Measurements from ENCODE around the gene PTPRM.

DNA sequence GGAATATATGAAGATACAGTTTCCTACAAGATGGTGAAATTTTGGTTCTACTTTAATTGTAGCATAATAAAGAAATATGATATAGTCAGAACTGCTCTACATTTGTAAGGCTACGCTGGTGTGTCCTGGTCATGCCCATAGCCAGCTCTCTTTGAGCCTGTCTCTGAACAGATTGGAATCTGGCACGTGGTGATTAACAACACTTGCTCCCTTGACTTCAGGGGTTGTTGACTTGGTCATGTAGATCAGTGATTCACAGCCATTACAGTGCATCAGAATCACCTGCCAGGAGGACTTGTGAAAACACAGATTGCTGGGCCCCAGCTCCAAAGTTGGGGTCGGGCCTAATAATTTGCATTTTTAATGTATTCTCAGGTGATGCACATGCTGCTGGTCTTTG lies 80.4 kb downstream of the PTPRM start:
- TF ChIP-seq ZNF169 (tag by site-specific recombination; IDR thresholded peaks at IDR 0.05) (no peak), MZF1 (tag by site-specific recombination; IDR thresholded peaks at IDR 0.05; ENCODE audit: borderline replicate concordance) (no peak), ZNF670 (tag by site-specific recombination; IDR thresholded peaks at IDR 0.05; ENCODE audit: low read depth) (no peak), ZNF701 (tag by site-specific recombination; IDR thresholded peaks at IDR 0.05) (no peak), ZFP69B (tag by site-specific recombination; IDR thresholded peaks at IDR 0.05) (no peak), ZFP41 (tag by site-specific recombination; IDR thresholded peaks at IDR 0.05; ENCODE audit: borderline replicate concordance) (no peak), ZNF423 (tag by site-specific recombination; IDR thresholded peaks at IDR 0.05) (no peak), RBAK (tag by site-specific recombination; IDR thresholded peaks at IDR 0.05) (no peak), REPIN1 (tag by site-specific recombination; IDR thresholded peaks at IDR 0.05; ENCODE audit: low read depth) (no peak)
- TF ChIP-seq, protein P1, sequence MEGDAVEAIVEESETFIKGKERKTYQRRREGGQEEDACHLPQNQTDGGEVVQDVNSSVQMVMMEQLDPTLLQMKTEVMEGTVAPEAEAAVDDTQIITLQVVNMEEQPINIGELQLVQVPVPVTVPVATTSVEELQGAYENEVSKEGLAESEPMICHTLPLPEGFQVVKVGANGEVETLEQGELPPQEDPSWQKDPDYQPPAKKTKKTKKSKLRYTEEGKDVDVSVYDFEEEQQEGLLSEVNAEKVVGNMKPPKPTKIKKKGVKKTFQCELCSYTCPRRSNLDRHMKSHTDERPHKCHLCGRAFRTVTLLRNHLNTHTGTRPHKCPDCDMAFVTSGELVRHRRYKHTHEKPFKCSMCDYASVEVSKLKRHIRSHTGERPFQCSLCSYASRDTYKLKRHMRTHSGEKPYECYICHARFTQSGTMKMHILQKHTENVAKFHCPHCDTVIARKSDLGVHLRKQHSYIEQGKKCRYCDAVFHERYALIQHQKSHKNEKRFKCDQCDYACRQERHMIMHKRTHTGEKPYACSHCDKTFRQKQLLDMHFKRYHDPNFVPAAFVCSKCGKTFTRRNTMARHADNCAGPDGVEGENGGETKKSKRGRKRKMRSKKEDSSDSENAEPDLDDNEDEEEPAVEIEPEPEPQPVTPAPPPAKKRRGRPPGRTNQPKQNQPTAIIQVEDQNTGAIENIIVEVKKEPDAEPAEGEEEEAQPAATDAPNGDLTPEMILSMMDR (tag by site-specific recombination; IDR thresholded peaks at IDR 0.05) = no peak
- TF ChIP-seq, protein P2, sequence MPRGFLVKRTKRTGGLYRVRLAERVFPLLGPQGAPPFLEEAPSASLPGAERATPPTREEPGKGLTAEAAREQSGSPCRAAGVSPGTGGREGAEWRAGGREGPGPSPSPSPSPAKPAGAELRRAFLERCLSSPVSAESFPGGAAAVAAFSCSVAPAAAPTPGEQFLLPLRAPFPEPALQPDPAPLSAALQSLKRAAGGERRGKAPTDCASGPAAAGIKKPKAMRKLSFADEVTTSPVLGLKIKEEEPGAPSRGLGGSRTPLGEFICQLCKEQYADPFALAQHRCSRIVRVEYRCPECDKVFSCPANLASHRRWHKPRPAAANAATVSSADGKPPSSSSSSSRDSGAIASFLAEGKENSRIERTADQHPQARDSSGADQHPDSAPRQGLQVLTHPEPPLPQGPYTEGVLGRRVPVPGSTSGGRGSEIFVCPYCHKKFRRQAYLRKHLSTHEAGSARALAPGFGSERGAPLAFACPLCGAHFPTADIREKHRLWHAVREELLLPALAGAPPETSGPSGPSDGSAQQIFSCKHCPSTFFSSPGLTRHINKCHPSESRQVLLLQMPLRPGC (tag by site-specific recombination; IDR thresholded peaks at IDR 0.05) = no peak
- TF ChIP-seq, protein P3, sequence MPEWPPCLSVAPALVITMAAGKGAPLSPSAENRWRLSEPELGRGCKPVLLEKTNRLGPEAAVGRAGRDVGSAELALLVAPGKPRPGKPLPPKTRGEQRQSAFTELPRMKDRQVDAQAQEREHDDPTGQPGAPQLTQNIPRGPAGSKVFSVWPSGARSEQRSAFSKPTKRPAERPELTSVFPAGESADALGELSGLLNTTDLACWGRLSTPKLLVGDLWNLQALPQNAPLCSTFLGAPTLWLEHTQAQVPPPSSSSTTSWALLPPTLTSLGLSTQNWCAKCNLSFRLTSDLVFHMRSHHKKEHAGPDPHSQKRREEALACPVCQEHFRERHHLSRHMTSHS (tag by site-specific recombination; IDR thresholded peaks at IDR 0.05) = no peak
- TF ChIP-seq, protein P4, sequence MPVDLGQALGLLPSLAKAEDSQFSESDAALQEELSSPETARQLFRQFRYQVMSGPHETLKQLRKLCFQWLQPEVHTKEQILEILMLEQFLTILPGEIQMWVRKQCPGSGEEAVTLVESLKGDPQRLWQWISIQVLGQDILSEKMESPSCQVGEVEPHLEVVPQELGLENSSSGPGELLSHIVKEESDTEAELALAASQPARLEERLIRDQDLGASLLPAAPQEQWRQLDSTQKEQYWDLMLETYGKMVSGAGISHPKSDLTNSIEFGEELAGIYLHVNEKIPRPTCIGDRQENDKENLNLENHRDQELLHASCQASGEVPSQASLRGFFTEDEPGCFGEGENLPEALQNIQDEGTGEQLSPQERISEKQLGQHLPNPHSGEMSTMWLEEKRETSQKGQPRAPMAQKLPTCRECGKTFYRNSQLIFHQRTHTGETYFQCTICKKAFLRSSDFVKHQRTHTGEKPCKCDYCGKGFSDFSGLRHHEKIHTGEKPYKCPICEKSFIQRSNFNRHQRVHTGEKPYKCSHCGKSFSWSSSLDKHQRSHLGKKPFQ (tag by site-specific recombination; IDR thresholded peaks at IDR 0.05) = no peak
- TF ChIP-seq, protein P5, sequence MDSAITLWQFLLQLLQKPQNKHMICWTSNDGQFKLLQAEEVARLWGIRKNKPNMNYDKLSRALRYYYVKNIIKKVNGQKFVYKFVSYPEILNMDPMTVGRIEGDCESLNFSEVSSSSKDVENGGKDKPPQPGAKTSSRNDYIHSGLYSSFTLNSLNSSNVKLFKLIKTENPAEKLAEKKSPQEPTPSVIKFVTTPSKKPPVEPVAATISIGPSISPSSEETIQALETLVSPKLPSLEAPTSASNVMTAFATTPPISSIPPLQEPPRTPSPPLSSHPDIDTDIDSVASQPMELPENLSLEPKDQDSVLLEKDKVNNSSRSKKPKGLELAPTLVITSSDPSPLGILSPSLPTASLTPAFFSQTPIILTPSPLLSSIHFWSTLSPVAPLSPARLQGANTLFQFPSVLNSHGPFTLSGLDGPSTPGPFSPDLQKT (IDR thresholded peaks at IDR 0.05; ENCODE audit: borderline replicate concordance, low read depth, low read length) = no peak

Data from HEK293 (cell line).